PC-9 (cell line): ENCODE results near the gene COL4A1.

Source experiments
- EZH2 ChIP-seq: fragments of 200-600 bp; sonication (generic); IDR thresholded peaks from 2 replicates; pipeline ENCODE4 v1.8.0; 2017; ENCODE audit warnings: antibody characterized with exemption, low read depth
- TF ChIP-seq, protein P1 (sequence below): fragments of 200-600 bp; sonication (generic); conservative IDR thresholded peaks from 2 replicates; pipeline ENCODE4 v1.6.1; 2017; ENCODE audit warnings: mixed run types, antibody characterized with exemption, mild to moderate bottlenecking, moderate library complexity

DNA sequence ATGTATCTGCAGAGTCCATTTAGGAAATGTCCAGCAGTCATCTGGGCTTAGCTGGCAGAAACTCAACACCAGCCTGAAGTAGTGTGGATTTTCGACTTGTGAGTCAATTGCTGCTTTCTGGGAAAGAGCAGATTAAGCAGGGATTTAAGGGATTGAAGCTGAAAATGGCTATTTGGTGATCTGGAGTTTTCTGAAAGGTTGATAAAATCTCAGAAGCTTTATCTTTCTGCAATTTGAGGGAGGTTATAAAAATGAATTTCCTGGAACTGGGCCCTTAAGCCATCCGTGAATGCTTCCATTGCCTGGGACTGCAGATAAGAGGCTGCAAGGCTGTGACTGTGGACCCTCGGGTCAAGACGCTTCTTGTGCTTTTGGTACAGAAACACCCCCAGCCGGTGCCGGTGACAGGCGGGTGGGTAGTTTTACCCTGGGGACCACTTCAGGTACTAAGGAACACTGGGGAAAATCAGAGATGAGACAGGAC lies 61.5 kb downstream of the COL4A1 start:
- TF ChIP-seq, protein P1, sequence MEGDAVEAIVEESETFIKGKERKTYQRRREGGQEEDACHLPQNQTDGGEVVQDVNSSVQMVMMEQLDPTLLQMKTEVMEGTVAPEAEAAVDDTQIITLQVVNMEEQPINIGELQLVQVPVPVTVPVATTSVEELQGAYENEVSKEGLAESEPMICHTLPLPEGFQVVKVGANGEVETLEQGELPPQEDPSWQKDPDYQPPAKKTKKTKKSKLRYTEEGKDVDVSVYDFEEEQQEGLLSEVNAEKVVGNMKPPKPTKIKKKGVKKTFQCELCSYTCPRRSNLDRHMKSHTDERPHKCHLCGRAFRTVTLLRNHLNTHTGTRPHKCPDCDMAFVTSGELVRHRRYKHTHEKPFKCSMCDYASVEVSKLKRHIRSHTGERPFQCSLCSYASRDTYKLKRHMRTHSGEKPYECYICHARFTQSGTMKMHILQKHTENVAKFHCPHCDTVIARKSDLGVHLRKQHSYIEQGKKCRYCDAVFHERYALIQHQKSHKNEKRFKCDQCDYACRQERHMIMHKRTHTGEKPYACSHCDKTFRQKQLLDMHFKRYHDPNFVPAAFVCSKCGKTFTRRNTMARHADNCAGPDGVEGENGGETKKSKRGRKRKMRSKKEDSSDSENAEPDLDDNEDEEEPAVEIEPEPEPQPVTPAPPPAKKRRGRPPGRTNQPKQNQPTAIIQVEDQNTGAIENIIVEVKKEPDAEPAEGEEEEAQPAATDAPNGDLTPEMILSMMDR, result no peak
- no peak for TF ChIP-seq EZH2
